Loucy (cell line): ENCODE results near the gene WDR6.

Experiments used
- EZH2phosphoT487 ChIP-seq: fragments of 200-600 bp; IDR thresholded peaks from 2 replicates; pipeline ENCODE4 v1.6.1; 2018; ENCODE audit warnings: antibody characterized with exemption, mild to moderate bottlenecking, moderate library complexity, borderline replicate concordance
- TF ChIP-seq, protein P1 (sequence below): fragments of 200-600 bp; sonication (generic); conservative IDR thresholded peaks from 2 replicates; pipeline ENCODE4 v1.5.1; 2014; ENCODE audit warnings: mild to moderate bottlenecking, antibody characterized with exemption, low read length

DNA sequence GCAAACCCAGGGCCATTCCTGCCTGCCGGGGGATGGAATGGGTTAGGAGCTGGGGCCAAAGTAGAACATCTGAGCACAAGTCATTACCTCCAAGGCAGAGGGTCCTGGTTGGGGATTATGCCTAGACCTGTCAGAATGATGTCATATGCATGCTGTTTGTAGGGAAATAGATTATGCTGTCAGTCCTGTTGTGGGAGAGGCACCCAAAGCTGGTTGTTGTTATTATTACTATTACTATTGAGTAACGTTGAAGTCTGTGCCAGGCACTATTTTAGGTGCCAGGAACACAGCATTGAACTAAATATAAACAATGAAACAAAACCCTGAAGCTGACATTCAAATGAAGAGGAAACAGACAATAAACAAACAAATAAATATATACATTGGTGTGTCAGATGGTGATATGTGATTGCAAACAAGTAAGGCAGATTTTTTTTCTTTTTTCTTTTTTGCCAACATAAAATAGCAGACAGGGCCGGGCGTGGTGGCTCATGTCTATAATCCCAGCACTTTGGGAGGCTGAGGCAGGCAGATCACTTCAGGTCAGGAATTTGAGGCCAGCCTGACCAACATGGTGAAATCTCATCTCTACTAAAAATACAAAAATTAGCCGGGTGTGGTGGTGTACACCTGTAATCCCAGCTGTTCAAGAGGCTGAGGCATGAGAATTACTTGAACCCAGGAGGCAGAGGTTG lies 15.2 kb upstream of the WDR6 start:
- TF ChIP-seq, protein P1, sequence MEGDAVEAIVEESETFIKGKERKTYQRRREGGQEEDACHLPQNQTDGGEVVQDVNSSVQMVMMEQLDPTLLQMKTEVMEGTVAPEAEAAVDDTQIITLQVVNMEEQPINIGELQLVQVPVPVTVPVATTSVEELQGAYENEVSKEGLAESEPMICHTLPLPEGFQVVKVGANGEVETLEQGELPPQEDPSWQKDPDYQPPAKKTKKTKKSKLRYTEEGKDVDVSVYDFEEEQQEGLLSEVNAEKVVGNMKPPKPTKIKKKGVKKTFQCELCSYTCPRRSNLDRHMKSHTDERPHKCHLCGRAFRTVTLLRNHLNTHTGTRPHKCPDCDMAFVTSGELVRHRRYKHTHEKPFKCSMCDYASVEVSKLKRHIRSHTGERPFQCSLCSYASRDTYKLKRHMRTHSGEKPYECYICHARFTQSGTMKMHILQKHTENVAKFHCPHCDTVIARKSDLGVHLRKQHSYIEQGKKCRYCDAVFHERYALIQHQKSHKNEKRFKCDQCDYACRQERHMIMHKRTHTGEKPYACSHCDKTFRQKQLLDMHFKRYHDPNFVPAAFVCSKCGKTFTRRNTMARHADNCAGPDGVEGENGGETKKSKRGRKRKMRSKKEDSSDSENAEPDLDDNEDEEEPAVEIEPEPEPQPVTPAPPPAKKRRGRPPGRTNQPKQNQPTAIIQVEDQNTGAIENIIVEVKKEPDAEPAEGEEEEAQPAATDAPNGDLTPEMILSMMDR: no peak
- TF ChIP-seq EZH2phosphoT487: no peak
